ENCODE measurements around the gene BCDIN3D.
"Not testable (repeated sequence)": the region's sequence is repeated elsewhere in the genome, so short reads cannot be mapped to it uniquely, and the experiment has no call there.

Gene BCDIN3D

DNA sequence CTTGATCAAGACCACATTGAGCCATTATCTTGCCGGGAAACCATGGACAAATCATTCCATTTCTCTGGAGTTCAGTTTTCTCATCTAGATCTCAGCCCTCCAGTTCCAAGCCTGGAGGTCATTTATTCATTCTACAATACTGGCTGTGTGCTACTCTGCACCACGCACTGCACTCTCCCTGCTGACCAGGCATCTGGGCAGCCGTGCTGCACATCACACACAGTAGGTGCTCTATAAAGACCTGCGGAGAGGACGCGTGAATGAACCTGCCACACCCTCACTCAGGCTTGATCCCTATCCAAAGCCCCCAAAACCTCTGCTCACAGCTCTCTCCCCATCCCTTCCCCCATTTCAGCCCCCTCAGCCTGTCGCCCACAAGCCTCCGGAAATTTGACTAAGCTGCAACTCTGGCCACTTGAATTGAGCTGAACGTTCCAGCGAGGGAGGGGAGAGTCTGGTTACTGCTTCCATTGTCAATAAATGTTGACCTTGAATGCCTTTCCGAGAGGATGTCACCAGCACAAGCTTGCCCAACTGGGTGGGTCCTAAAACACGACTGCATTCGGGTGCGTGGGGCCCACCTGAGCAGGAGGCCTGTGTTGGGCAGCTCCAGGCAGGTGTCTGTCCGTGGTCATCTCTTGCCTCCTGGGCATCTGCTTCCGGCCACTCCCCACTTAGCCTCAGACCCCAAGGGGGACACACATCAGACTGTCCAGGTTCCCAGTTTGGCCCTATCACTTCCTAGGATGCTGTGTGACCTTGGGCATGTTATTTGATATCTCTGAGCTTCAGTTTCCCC is 43.0 kb upstream of the BCDIN3D start:
- 82% methylated on average over 16 of the region's 16 CpGs for WGBS
- no peaks in the 10 kb centered on the region for H3K27me3 ChIP-seq (ENCODE audit: insufficient read depth, low read length)
- no peaks in the 10 kb centered on the region for H3K9me3 ChIP-seq (ENCODE audit: insufficient read depth, low read depth, low read length)
- H3K4me1 ChIP-seq (ENCODE audit: insufficient read depth, low read length) = peaks cover 30% of the 10 kb centered on the region
- H3K9ac ChIP-seq (ENCODE audit: low read depth, low read length) = no peak overlapping the region
- H3K36me3 ChIP-seq (ENCODE audit: insufficient read depth, low read length) = no peaks in the 10 kb centered on the region
- no peak overlapping the region for H3K4me3 ChIP-seq (ENCODE audit: low read length)
- H3K27ac ChIP-seq (ENCODE audit: low read depth, low read length) = no peak overlapping the region

DNA sequence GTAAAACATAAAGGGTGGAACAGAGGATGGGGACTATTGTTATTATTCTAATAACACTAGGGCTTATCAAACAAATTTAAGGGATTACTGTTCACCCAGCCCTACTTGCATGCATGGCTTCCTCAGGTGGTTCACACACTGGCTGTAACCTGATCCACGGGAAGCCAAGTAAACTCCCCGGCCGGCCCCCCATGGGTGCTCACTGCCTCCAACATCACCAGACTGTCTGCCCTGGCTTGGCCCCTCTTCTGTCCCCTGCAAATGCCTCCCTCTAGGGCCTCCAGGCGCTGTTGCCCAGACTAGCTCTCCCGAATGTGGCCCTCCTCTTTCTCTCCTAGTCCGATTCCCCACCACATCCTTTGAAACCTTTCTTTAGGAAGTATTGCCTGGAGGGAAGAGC is 42.2 kb upstream of the BCDIN3D start:
- Histone ChIP-seq H3K27me3 (ENCODE audit: insufficient read depth, low read length) (no peaks in the 10 kb centered on the region), H3K9ac (ENCODE audit: low read depth, low read length) (no peak overlapping the region), H3K4me3 (ENCODE audit: low read length) (no peak overlapping the region), H3K36me3 (ENCODE audit: insufficient read depth, low read length) (no peaks in the 10 kb centered on the region), H3K27ac (ENCODE audit: low read depth, low read length) (no peak overlapping the region), H3K9me3 (ENCODE audit: insufficient read depth, low read depth, low read length) (no peaks in the 10 kb centered on the region), H3K4me1 (ENCODE audit: insufficient read depth, low read length) (peaks cover 30% of the 10 kb centered on the region)
- WGBS = 39% methylated on average over 5 of the region's 6 CpGs

DNA sequence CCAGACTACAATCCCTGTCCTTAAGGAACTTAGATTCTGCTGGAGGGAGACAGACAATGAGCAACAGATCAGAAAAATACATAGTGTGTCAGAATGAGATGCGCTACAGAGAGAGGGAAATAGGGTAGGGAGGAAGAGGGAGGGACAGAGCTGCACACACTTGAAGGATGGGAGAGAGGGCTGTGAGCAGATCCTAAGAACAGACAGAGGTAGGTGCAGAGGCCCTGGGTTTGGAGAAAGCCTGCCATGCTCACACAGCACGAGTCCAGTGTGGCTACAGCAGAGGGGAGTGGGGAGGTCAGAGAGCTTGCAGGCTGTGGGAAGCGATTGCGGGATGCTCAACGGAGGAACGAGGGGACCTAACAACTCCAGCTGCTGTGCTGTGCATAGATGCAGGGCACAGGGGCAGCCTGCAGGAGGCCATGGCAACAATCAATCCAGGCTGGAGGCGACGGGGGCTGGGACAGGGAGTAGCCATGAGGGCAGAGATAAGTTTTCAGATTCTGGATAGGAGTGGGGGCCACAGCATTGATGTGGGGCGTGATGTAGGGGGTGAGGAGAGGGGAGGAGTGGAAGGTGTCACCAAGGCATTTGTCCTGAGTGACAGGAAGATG is 40.1 kb upstream of the BCDIN3D start:
- 40% methylated on average over 9 of the region's 9 CpGs for WGBS

GRCh38 chr12:49882248-49882850 is 39.4 kb upstream of the BCDIN3D start:
- Histone ChIP-seq H3K9me3 (ENCODE audit: insufficient read depth, low read depth, low read length) (no peaks in the 10 kb centered on the region), H3K27ac (ENCODE audit: low read depth, low read length) (no peak overlapping the region), H3K36me3 (ENCODE audit: insufficient read depth, low read length) (no peaks in the 10 kb centered on the region), H3K27me3 (ENCODE audit: insufficient read depth, low read length) (no peaks in the 10 kb centered on the region), H3K9ac (ENCODE audit: low read depth, low read length) (no peak overlapping the region), H3K4me3 (ENCODE audit: low read length) (no peak overlapping the region), H3K4me1 (ENCODE audit: insufficient read depth, low read length) (peaks cover 30% of the 10 kb centered on the region)
- 31% methylated on average over 8 of the region's 8 CpGs for WGBS

More for the DNA sequence above, 40.1 kb upstream of the BCDIN3D start:
- H3K4me3 ChIP-seq (ENCODE audit: low read length) = no peak overlapping the region
- peaks cover 30% of the 10 kb centered on the region for H3K4me1 ChIP-seq (ENCODE audit: insufficient read depth, low read length)
- H3K9ac ChIP-seq (ENCODE audit: low read depth, low read length) = no peak overlapping the region
- no peaks in the 10 kb centered on the region for H3K9me3 ChIP-seq (ENCODE audit: insufficient read depth, low read depth, low read length)
- H3K27me3 ChIP-seq (ENCODE audit: insufficient read depth, low read length) = no peaks in the 10 kb centered on the region
- no peaks in the 10 kb centered on the region for H3K36me3 ChIP-seq (ENCODE audit: insufficient read depth, low read length)
- no peak overlapping the region for H3K27ac ChIP-seq (ENCODE audit: low read depth, low read length)

GRCh38 chr12:49881415-49882247 is 38.7 kb upstream of the BCDIN3D start:
- 88% methylated on average over 15 of the region's 16 CpGs for WGBS
- Histone ChIP-seq H3K27ac (ENCODE audit: low read depth, low read length) (no peak overlapping the region), H3K4me3 (ENCODE audit: low read length) (no peak overlapping the region), H3K36me3 (ENCODE audit: insufficient read depth, low read length) (no peaks in the 10 kb centered on the region), H3K27me3 (ENCODE audit: insufficient read depth, low read length) (no peaks in the 10 kb centered on the region), H3K4me1 (ENCODE audit: insufficient read depth, low read length) (peaks cover 30% of the 10 kb centered on the region), H3K9ac (ENCODE audit: low read depth, low read length) (no peak overlapping the region), H3K9me3 (ENCODE audit: insufficient read depth, low read depth, low read length) (no peaks in the 10 kb centered on the region)

GRCh38 chr12:49880756-49881414 is 38.0 kb upstream of the BCDIN3D start:
- H3K4me1 ChIP-seq (ENCODE audit: insufficient read depth, low read length) = peaks cover 30% of the 10 kb centered on the region
- H3K9ac ChIP-seq (ENCODE audit: low read depth, low read length) = no peak overlapping the region
- no peaks in the 10 kb centered on the region for H3K27me3 ChIP-seq (ENCODE audit: insufficient read depth, low read length)
- 93% methylated on average over 5 of the region's 5 CpGs for WGBS
- H3K9me3 ChIP-seq (ENCODE audit: insufficient read depth, low read depth, low read length) = no peaks in the 10 kb centered on the region
- H3K27ac ChIP-seq (ENCODE audit: low read depth, low read length) = no peak overlapping the region
- H3K36me3 ChIP-seq (ENCODE audit: insufficient read depth, low read length) = no peaks in the 10 kb centered on the region
- no peak overlapping the region for H3K4me3 ChIP-seq (ENCODE audit: low read length)

DNA sequence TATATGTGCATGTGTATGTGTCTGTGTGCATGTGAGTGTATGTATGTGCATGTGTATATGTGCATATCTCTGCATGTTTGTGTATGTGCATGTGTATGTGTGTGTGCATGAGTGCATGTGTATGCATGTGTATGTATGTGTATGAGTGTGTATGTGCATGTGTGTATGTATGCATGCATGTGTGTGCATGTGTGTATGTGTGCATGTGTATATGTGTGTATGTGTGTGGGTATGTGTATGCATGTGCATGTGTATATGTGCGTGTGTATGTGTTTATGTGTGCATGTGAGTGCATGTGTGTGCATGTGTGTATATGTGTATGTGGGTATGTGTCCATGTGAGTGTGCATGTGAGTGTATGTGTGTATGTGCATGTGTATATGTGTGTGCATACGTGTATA is 36.2 kb upstream of the BCDIN3D start:
- H3K4me1 ChIP-seq (ENCODE audit: insufficient read depth, low read length) = peaks cover 18% of the 10 kb centered on the region
- H3K36me3 ChIP-seq (ENCODE audit: insufficient read depth, low read length); H3K9ac ChIP-seq (ENCODE audit: low read depth, low read length); H3K9me3 ChIP-seq (ENCODE audit: insufficient read depth, low read depth, low read length); H3K4me3 ChIP-seq (ENCODE audit: low read length); H3K27ac ChIP-seq (ENCODE audit: low read depth, low read length); H3K27me3 ChIP-seq (ENCODE audit: insufficient read depth, low read length): not testable (repeated sequence)
- 92% methylated on average over 2 of the region's 2 CpGs for WGBS

- Histone ChIP-seq H3K9me3 (ENCODE audit: insufficient read depth, low read depth, low read length) (no peaks in the 10 kb centered on the region), H3K27me3 (ENCODE audit: insufficient read depth, low read length) (no peaks in the 10 kb centered on the region), H3K9ac (ENCODE audit: low read depth, low read length) (no peak overlapping the region), H3K4me3 (ENCODE audit: low read length) (no peak overlapping the region), H3K27ac (ENCODE audit: low read depth, low read length) (no peak overlapping the region), H3K4me1 (ENCODE audit: insufficient read depth, low read length) (peaks cover 12% of the 10 kb centered on the region; the same call in 1 of the 2 replicates), H3K36me3 (ENCODE audit: insufficient read depth, low read length) (no peaks in the 10 kb centered on the region)
- 50% methylated on average over 2 of the region's 2 CpGs for WGBS
Measured at GRCh38 chr12:49878021-49878420, 35.1 kb upstream of the BCDIN3D start.

GRCh38 chr12:49877066-49877465 is 34.2 kb upstream of the BCDIN3D start:
- Histone ChIP-seq H3K27me3 (ENCODE audit: insufficient read depth, low read length) (no peaks in the 10 kb centered on the region), H3K36me3 (ENCODE audit: insufficient read depth, low read length) (no peaks in the 10 kb centered on the region), H3K9ac (ENCODE audit: low read depth, low read length) (no peak overlapping the region), H3K4me3 (ENCODE audit: low read length) (no peak overlapping the region), H3K9me3 (ENCODE audit: insufficient read depth, low read depth, low read length) (no peaks in the 10 kb centered on the region), H3K27ac (ENCODE audit: low read depth, low read length) (no peak overlapping the region), H3K4me1 (ENCODE audit: insufficient read depth, low read length) (peaks cover 3% of the 10 kb centered on the region; the same call in 1 of the 2 replicates)
- 66% methylated on average over 5 of the region's 5 CpGs for WGBS

DNA sequence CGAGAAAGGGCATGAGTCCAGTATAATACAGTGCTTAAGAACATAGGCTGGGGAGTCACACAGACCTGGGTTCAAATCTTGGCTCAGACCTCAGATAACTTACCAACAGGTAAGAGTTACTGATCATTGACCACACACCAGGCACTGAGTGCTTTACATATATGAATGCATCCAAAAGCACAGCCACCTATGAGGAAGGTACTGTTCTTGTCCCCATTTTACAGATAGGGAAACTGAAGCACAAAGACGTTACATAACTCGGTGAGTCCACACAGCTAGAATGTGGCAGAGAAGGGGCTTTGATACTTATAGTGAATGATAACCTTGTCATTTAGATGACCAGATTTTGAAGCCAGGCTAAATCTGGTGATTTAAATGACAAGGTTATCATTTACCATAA is 33.2 kb upstream of the BCDIN3D start:
- no peaks in the 10 kb centered on the region for H3K36me3 ChIP-seq (ENCODE audit: insufficient read depth, low read length)
- no peak overlapping the region for H3K4me3 ChIP-seq (ENCODE audit: low read length)
- no peaks in the 10 kb centered on the region for H3K9me3 ChIP-seq (ENCODE audit: insufficient read depth, low read depth, low read length)
- H3K27me3 ChIP-seq (ENCODE audit: insufficient read depth, low read length) = no peaks in the 10 kb centered on the region
- H3K4me1 ChIP-seq (ENCODE audit: insufficient read depth, low read length) = no peaks in the 10 kb centered on the region
- no peak overlapping the region for H3K9ac ChIP-seq (ENCODE audit: low read depth, low read length)
- H3K27ac ChIP-seq (ENCODE audit: low read depth, low read length) = no peak overlapping the region
- WGBS = 95% methylated on average over 3 of the region's 3 CpGs
